HepG2 (cell line): ENCODE data around the gene KIAA0232. TPM values are rescaled to one million over a fixed set of nuclear protein-coding genes. Genes with fewer than 3 reads are reported as not detected.
A peak's percentile ranks its signal among the peaks of the same experiment; 100 is the strongest.

Experiments used
- ATAC-seq: fragments of 200-7000 bp; cut with Tn5 transposase; 3 replicates; pipeline ENCODE4 v1.9.1; 2020; ENCODE audit warnings: mild to moderate bottlenecking, moderate library complexity
- BruUV-seq: library from RNA; stranded (reverse); fragments of 400-500 nt; replicated peaks from 2 replicates; lab custom pipeline; 2021; lab: Mats Ljungman, UMichigan
- CTCF ChIA-PET: fragments of 300-600 bp; formaldehyde crosslinking; extraction: SDS; loops from one replicate; lab custom pipeline; 2021; ENCODE audit warnings: low total read pairs, inconsistent platforms, low intra/inter-chr PET ratio; lab: Yijun Ruan, JAX
- POLR2A ChIA-PET: fragments of 350-600 bp; sonication (Branson Sonifier 250); formaldehyde crosslinking; loops from one replicate; lab custom pipeline; 2020; ENCODE audit warnings: antibody characterized with exemption, inconsistent platforms; lab: Yijun Ruan, JAX
- DNase-seq: peaks from one replicate; pipeline ENCODE4 v3.0.0-alpha.2; 2015; ENCODE audit warnings: low spot score
- FAIRE-seq: peaks from 3 replicates; lab custom pipeline; 2011; peaks lifted over from hg19 to GRCh38; lab: Jason Lieb, UNC
- H2AFZ ChIP-seq: one replicate; pipeline ENCODE4 v1.6.1; 2011; ENCODE audit warnings: low read length, inconsistent platforms
- H3K27ac ChIP-seq: fragments of 300-600 bp; 3 replicates; pipeline ENCODE4 v1.8.0; 2011; ENCODE audit warnings: mixed run types, mild to moderate bottlenecking, mixed read lengths, low read length, inconsistent platforms; ENCODE audit not compliant: insufficient read depth; ENCODE audit errors: extremely low read length
- H3K27me3 ChIP-seq, 2 experiments: fragments of 200-600 bp in 1 of 2; 2 replicates in 1 of 2; 3 replicates in 1 of 2; pipeline versions ENCODE4 v1.6.0 to v1.8.0; 2011; ENCODE audit warnings: low read length in 2 of 2, mild to moderate bottlenecking in 2 of 2, moderate library complexity in 2 of 2, inconsistent platforms in 1 of 2; ENCODE audit not compliant: insufficient read depth in 2 of 2, control insufficient read depth in 1 of 2
- H3K36me3 ChIP-seq, 2 experiments: fragments of 200-600 bp in 1 of 2; replicated peaks in 1 of 2; 2 replicates in 1 of 2; 3 replicates in 1 of 2; pipeline versions ENCODE4 v1.5.1 to v1.8.0; 2011; ENCODE audit warnings: low read length in 2 of 2, inconsistent platforms in 1 of 2; ENCODE audit not compliant: insufficient read depth in 2 of 2, control insufficient read depth in 1 of 2
- H3K4me1 ChIP-seq: 2 replicates; pipeline ENCODE4 v1.5.1; 2012; ENCODE audit warnings: low read length, inconsistent platforms; ENCODE audit not compliant: insufficient read depth
- H3K4me2 ChIP-seq: 2 replicates; pipeline ENCODE4 v1.6.0; 2011; ENCODE audit warnings: low read depth, low read length, inconsistent platforms
- H3K4me3 ChIP-seq, 3 experiments: fragments of 200-600 bp in 1 of 3; sonication (generic), shearing (Covaris generic) in 1 of 3; replicated peaks in 1 of 3; 2 replicates each; pipeline ENCODE4 v1.5.1; 2011 to 2016; ENCODE audit warnings: low read length in 3 of 3, inconsistent platforms in 2 of 3, low read depth in 2 of 3, mild to moderate bottlenecking in 2 of 3, control low read depth in 1 of 3, mixed read lengths in 1 of 3; ENCODE audit not compliant: insufficient read depth in 1 of 3
- H3K79me2 ChIP-seq: one replicate; pipeline ENCODE4 v1.6.1; 2011; ENCODE audit warnings: low read length, inconsistent platforms; ENCODE audit not compliant: insufficient read depth
- H3K9ac ChIP-seq: 2 replicates; pipeline ENCODE4 v1.6.0; 2011; ENCODE audit warnings: mild to moderate bottlenecking, low read depth, low read length, inconsistent platforms; ENCODE audit not compliant: insufficient read depth
- H3K9me3 ChIP-seq: 2 replicates; pipeline ENCODE4 v1.5.1; 2012; ENCODE audit warnings: mild to moderate bottlenecking, low read length
- H4K20me1 ChIP-seq: 2 replicates; pipeline ENCODE4 v1.6.0; 2011; ENCODE audit warnings: inconsistent platforms, mild to moderate bottlenecking, low read length, moderate library complexity; ENCODE audit not compliant: insufficient read depth
- ATM ChIP-seq: fragments of 450-650 bp; IDR thresholded peaks from 2 replicates; pipeline ENCODE4 v1.7.1; 2017; ENCODE audit warnings: mild to moderate bottlenecking, borderline replicate concordance
- CBX1 ChIP-seq: IDR thresholded peaks from one replicate; pipeline ENCODE4 v1.6.1; 2016; ENCODE audit warnings: antibody characterized with exemption, low read depth
- CENPT ChIP-seq: sonication (generic); formaldehyde crosslinking; IDR thresholded peaks from 2 replicates; pipeline ENCODE4 v1.8.0; 2022; ENCODE audit warnings: low read depth, mild to moderate bottlenecking, moderate library complexity, missing genetic modification reagents
- HNF4A ChIP-seq: sonication (generic); formaldehyde crosslinking; IDR thresholded peaks from 2 replicates; pipeline ENCODE4 v1.4.0; 2020; ENCODE audit warnings: missing genetic modification reagents
- JUND ChIP-seq: sonication (generic); formaldehyde crosslinking; IDR thresholded peaks from 2 replicates; pipeline ENCODE4 v1.8.0; 2022; ENCODE audit warnings: mild to moderate bottlenecking, missing genetic modification reagents
- NR3C1 ChIP-seq: sonication (generic); formaldehyde crosslinking; IDR thresholded peaks from 2 replicates; pipeline ENCODE4 v1.4.0; 2020; ENCODE audit warnings: missing genetic modification reagents
- RBM22 ChIP-seq: fragments of 200-400 bp; formaldehyde crosslinking; optimal IDR thresholded peaks from 2 replicates; pipeline ENCODE3; 2017; ENCODE audit warnings: mild to moderate bottlenecking, low read length, moderate library complexity
- SALL1 ChIP-seq: sonication (generic); formaldehyde crosslinking; IDR thresholded peaks from 2 replicates; pipeline ENCODE4 v1.8.0; 2022; ENCODE audit warnings: mild to moderate bottlenecking, missing genetic modification reagents
- TEAD3 ChIP-seq: optimal IDR thresholded peaks from 2 replicates; pipeline ENCODE3; 2016; ENCODE audit warnings: borderline replicate concordance
- ZNF781 ChIP-seq: sonication (generic); formaldehyde crosslinking; IDR thresholded peaks from 2 replicates; pipeline ENCODE4 v1.5.1; 2020; ENCODE audit warnings: borderline replicate concordance, mild to moderate bottlenecking, missing genetic modification reagents; ENCODE audit errors: not compliant biosample characterization
- WGBS: methylation state at CpG from one replicate; pipeline ENCODE4 v1.1.6; 2017; ENCODE audit warnings: low lambda C conversion rate; 5-methylcytosine and 5-hydroxymethylcytosine counted together
- in situ Hi-C: cut with HindIII; loops from 2 replicates; pipeline ENCODE4 v1.10.0; 2017; ENCODE audit warnings: low pct_unique_long_range_greater_than_20kb; ENCODE audit not compliant: extremely low pct_ligation_motif_present
- intact Hi-C: fragments of 100-400 bp; cut with micrococcal nuclease; formaldehyde crosslinking; loops from one replicate; pipeline ENCODE4 v1.10.0; 2022; ENCODE audit not compliant: unreplicated experiment
- polyA plus RNA-seq, 8 experiments: library from polyadenylated mRNA; depleted of rRNA in 3 of 8; stranded (reverse) in 7 of 8; unstranded in 1 of 8; fragments of >200 nt; fragmentation: Illumina TruSeq in 4 of 8; extraction: Trizol in 4 of 8; gene quantifications; 2 replicates each; pipeline versions ENCODE4 v1.2.1 to v1.2.3, GENCODE V29; 2011 to 2016; ENCODE audit warnings: low read depth in 4 of 8, missing spikeins in 1 of 8, mixed read lengths in 1 of 8; ENCODE audit not compliant: insufficient read depth in 1 of 8
- total RNA-seq, 5 experiments: library from RNA; depleted of rRNA; stranded (reverse); fragments of >200 nt; fragmentation: Illumina TruSeq; extraction: Trizol; gene quantifications; 2 replicates each; pipeline ENCODE4 v1.2.3, GENCODE V29; 2016; ENCODE audit warnings: low read depth in 1 of 5
- TF ChIP-seq, protein P1 (sequence below): sonication (generic); formaldehyde crosslinking; IDR thresholded peaks from 2 replicates; pipeline ENCODE4 v1.4.0; 2020; ENCODE audit warnings: missing genetic modification reagents, borderline replicate concordance
- TF ChIP-seq, protein P2 (sequence below): IDR thresholded peaks from 2 replicates; pipeline ENCODE4 v1.6.1; 2012; ENCODE audit warnings: inconsistent platforms

The KIAA0232 gene
- total and polyA plus RNA-seq, 2 of the 13 experiments (the other 11 are each of a cell fraction or from before 2014, with no cell fraction given), result 7.8 to 17.1 TPM

DNA sequence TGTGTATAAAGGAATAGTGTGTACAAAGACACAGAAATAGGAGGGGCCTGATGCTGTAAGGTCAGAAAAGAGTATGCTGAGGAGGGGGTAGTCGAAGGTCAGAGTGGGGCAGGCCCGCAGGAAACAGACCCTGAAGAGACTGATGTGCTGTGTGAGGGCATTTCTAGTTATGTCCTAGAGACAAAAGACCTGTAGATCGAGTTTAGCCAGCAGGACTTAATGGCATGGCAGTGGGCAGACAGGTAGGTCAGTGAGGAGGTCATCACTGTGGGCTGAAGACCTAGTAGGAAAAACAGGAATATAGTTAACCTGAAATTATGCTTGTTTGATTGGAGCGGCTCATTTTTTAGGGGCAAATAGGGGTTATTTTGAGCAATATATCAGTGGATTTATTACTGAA is 57.1 kb downstream of the KIAA0232 start (continued):
- TF ChIP-seq, protein P1, sequence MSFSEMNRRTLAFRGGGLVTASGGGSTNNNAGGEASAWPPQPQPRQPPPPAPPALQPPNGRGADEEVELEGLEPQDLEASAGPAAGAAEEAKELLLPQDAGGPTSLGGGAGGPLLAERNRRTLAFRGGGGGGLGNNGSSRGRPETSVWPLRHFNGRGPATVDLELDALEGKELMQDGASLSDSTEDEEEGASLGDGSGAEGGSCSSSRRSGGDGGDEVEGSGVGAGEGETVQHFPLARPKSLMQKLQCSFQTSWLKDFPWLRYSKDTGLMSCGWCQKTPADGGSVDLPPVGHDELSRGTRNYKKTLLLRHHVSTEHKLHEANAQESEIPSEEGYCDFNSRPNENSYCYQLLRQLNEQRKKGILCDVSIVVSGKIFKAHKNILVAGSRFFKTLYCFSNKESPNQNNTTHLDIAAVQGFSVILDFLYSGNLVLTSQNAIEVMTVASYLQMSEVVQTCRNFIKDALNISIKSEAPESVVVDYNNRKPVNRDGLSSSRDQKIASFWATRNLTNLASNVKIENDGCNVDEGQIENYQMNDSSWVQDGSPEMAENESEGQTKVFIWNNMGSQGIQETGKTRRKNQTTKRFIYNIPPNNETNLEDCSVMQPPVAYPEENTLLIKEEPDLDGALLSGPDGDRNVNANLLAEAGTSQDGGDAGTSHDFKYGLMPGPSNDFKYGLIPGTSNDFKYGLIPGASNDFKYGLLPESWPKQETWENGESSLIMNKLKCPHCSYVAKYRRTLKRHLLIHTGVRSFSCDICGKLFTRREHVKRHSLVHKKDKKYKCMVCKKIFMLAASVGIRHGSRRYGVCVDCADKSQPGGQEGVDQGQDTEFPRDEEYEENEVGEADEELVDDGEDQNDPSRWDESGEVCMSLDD (CRISPR knock-in tag), result no peak
- no peak for TF ChIP-seq ATM
- TF ChIP-seq, all 625 proteins: peak for 0

DNA sequence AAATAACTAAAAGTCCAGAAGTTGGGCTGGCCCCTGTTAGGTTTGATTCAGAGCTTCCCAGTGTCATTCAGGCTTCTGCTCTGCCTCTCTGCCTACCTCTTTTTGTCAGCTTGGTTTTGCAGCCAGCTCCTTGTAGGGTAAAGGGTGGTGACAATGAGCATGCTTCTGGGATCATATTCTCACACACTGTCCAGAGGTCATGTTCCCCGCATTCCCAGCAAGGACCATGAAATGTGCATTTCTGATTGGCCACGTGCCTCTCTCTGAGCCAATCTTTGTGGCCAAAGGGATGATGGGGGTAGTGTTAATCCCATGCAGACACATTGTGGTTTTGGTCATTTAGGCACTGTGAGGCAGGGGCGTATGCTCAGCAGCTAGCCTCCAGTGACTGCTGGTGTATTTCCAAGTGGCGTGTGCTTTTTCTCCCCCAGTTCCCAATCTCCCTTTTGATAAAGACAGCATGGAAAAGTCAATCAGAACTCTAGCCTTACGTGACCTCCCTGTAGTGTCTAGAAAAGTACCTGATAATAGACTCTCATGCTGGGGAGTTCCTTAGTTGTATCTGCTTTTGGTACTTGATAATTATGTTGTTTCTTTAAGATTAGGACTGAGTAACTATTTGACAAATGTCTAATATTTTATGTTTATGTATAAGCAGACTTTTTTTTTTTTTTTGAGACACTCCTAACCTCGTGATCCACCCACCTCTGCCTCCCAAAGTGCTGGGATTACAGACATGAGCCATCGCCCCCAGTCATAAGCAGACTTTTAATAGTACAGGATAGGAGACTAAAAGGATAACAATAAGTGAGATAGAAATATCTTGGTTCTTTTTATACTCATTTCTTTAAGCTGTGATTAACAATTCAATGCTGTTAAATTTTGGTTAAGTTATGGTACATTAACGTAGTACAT is 57.8 kb downstream of the KIAA0232 start:
- 80% methylated on average over 8 of the region's 8 CpGs for WGBS
- Histone ChIP-seq H3K4me2 (no peak overlapping the region), H3K4me3 (no peak overlapping the region), H3K36me3 (peaks cover 8 to 41% of the 10 kb centered on the region in 2 experiments; a peak in 4 of 5 replicates), H3K27ac (peak overlapping the region; percentile 39), H4K20me1 (0 out of 2 replicates have a peak, but pooled peaks cover 3% of the 10 kb centered on the region), H3K79me2 (peaks cover 19% of the 10 kb centered on the region), H3K9me3 (no peaks in the 10 kb centered on the region), H2AFZ (no peak overlapping the region), H3K27me3 (no peaks in the 10 kb centered on the region), H3K9ac (no peak overlapping the region; the same call in 1 of the 2 replicates), H3K4me1 (peaks cover 26% of the 10 kb centered on the region)
- intact Hi-C loops (no loop called here), in situ Hi-C loops (no loop called here)
- ATAC-seq, result peak; percentile 77
- FAIRE-seq, result no peak
- CTCF ChIA-PET, result no interaction called here
- POLR2A ChIA-PET, result no interaction called here
- TF ChIP-seq, protein P2, sequence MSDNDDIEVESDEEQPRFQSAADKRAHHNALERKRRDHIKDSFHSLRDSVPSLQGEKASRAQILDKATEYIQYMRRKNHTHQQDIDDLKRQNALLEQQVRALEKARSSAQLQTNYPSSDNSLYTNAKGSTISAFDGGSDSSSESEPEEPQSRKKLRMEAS, result 0 out of 2 replicates have a peak, but pooled peaks have one; percentile 12
- TF ChIP-seq ZNF781 (CRISPR knock-in tag) (no peak), SALL1 (CRISPR knock-in tag) (peak; percentile 17; the same call in 1 of the 2 replicates), CBX1 (no peak), JUND (no peak), RBM22 (peak; percentile 91), HNF4A (peak; percentile 4; the same call in 1 of the 2 replicates), NR3C1 (CRISPR knock-in tag) (no peak), CENPT (CRISPR knock-in tag) (no peak), TEAD3 (CRISPR knock-in tag) (peak; percentile 38)
- no TSS peak for BruUV-seq
- DNase-seq, result peak; percentile 34
